NCI-H1105 treated with DMSO at 0.1 percent for 48 hours (cell line): ENCODE data around the gene MEN1.
A peak's percentile ranks its signal among the peaks of the same experiment; 100 is the strongest.
"Not testable (repeated sequence)": the region's sequence is repeated elsewhere in the genome, so short reads cannot be mapped to it uniquely, and the experiment has no call there.

Experiments
- DNase-seq: peaks from one replicate; lab custom pipeline; 2025; lab: John Stamatoyannopoulos, UW

The MEN1 gene

DNA sequence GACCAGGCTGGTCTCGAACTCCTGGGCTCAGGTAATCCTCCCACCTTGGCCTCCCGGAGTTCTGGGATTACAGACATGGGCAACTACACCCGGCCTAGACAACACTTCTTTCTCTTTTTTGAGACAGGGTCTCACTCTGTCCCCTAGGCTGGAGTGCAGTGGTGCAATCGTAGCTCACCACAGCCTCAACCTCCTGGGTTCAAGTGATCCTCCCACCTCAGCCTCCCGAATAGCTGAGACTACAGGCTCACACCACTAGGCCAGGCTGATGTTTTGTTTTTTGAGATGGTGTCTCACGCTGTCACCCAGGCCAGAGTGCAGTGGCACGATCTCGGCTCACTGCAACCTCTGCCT lies 35.4 kb upstream of the MEN1 start:
- not testable (repeated sequence) for DNase-seq

DNA sequence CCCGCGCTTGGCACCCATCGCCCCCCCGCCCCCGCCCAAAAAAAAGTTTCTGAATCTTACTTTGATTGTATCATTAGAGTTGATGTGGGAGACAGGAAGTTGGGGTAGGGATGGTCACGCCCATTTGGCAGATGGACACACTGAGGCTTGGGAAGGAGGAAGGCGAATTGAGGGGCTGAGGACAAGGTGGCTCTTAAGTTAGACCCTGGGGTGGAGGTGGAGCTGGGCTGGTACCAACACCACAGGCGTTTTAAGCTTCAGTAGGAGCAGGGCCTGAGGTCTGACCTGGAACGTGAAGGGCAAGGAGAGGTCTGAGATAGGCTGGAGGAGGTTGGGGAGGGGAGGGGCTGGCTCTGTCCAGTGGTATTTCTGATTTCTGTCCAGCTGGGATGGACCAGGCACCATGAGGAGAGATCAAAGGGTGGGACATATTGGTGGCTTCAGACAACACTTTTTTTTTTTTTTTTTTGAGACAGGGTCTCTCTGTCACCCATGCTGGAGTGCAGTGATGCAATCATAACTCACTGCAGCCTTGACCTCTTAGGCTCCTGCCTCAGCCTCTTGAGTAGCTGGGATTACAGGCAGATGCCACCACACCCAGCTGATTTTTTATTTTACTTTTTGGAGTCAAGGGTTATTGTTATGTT lies 34.9 kb upstream of the MEN1 start:
- no peak for DNase-seq

DNA sequence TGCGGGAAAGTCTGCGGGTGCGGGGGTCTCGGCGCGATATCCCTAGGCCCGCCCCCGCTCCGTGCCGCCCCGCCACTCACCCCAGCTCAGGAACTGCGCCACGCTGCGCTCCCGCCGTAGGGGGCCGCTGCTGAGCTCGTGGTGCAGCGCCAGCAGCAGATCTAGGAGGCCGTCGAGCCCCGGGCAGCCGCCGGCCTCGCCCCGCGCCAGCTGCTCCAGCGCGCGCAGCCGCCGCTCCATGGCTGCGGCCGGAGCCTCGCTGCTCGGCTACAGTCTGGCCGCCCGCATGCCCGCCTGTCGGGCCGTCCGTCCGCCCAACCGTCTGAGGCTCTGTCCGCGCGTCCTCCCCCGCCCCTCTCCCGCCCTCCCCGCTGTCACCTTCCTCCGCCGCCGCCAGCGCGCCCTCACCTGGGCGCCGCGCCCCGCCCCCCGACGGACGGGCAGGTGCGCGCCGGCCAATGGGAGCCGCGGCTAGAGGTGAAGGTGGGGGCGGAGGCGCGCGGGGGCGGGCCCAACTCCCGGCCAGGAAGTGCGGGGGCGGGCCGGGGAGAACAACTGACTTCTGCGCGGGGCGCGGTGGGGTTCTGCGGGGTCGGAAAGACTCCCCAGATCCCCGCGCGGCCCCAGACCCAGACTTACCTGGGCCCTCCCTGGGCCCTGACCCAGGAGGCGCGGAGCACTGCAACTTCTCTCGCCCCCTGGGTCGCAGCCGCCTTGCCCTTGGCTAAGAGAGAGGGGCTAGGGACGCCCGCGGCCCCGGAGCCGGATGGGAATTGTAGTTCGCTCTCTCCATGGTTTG lies 34.2 kb upstream of the MEN1 start, which contains the start of gene CDC42BPG:
Gene CDC42BPG, minus strand, starts transcription at position 324 of the 799 bp plus-strand sequence. Its CDS starts 84 bp downstream, at position 240.
- peak; percentile 86 for DNase-seq

- DNase-seq: no peak
These were observed 33.5 kb upstream of the MEN1 start for GRCh38 chr11:64843686-64844329.

- no peak for DNase-seq
These were observed 32.7 kb upstream of the MEN1 start for GRCh38 chr11:64842851-64843685.

DNA sequence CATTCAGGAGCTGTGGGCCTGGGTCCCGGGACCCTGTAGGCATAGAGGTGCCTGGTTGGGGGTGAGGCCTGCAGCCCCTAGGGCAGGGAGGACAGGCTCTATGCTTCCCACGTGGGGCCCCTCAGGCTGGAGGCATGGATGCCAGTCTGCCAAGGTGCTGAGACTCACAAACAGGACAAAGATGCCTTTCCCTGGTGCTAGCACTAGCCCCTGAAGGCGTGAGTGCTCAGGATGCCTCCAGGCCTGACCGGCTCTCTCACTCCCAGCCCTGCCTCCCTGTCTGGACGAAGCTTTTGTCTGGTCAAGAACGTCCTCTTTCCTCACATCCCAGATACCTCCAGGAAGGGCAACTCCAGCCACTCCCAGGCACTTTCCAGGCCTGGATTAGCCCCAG lies 32.0 kb upstream of the MEN1 start:
- DNase-seq: no peak

GRCh38 chr11:64841592-64842365 lies 31.4 kb upstream of the MEN1 start:
- no peak for DNase-seq

DNA sequence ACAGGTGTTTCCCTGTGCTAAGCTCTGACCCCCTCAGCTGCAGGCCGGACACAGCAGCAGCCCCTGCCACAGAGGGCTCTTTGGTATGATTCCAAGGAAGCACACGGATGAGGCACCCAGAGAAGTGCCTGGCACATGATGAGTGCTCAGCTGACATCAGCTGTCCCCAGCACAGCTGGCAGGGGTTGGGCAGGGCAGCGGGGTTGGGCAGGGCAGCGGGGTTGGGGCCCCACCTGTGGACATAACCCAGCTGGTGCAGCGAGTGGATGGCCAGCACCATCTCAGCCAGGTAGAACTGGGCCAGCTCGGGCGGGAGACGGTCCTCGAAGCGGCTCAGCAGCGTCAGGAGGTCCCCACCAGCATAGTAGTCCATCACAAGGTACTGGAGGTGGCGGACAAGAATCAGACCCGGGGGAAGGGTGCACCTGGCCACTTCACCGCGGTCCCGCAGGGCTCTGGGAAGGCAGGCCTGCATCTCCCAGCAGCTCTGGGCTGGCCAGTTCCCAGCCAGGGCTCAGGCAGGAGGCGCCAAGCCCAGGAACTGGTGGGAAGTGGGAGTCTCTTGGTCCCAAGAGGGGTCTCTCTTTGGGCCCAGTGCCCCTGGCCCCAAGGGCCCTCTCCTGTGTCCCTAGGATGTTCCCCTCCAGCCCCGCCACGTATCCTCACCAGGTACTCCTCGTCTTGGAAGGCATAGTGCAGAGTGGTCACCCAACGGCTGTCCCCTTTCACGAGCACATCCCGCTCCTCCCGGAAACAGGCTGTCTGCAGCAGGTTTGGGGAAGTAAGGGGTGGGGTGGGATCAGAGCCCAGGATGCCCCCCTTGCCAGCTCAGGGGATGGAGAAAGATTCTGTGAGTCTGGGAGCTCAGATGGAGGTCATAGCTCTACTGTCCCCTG lies 29.8 kb upstream of the MEN1 start:
- no peak for DNase-seq

GRCh38 chr11:64839335-64839734 lies 29.0 kb upstream of the MEN1 start:
- no peak for DNase-seq

DNA sequence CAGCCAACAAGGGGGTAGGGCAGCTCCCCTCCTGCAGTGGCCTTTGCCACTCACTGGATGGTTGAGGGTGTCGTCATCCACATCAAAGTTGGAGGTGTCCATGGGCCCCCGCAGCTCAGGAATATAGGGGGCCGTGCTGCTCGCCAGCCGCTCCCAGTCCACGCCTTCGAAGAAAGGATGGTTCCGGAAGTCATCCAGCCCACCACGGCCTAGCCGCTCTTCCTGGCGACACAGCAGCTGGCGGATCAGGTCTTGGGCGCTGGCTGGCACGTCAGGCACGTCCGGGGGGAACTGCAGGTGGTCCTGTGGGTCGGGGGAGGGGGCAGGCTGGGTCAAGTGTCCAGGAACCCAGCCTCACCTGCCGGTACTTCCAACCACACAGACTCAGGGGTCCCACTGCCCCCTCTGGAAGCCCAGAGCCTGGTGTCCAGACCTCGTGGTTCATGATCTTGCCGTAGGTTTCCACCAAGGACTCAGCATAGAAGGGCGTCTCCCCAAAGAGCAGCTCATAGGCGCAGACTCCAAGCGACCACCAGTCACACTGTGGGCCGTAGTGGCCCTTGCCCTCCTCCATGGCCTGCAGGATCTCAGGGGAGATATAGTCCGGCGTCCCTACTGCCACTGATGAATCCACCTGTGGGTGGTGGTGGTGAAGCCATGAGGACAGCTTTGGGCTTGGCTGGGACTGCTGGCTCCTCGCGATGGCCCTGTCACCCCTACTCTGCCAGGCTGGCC lies 28.4 kb upstream of the MEN1 start:
- no peak for DNase-seq

GRCh38 chr11:64837887-64838351 lies 27.6 kb upstream of the MEN1 start:
- DNase-seq: no peak

DNA sequence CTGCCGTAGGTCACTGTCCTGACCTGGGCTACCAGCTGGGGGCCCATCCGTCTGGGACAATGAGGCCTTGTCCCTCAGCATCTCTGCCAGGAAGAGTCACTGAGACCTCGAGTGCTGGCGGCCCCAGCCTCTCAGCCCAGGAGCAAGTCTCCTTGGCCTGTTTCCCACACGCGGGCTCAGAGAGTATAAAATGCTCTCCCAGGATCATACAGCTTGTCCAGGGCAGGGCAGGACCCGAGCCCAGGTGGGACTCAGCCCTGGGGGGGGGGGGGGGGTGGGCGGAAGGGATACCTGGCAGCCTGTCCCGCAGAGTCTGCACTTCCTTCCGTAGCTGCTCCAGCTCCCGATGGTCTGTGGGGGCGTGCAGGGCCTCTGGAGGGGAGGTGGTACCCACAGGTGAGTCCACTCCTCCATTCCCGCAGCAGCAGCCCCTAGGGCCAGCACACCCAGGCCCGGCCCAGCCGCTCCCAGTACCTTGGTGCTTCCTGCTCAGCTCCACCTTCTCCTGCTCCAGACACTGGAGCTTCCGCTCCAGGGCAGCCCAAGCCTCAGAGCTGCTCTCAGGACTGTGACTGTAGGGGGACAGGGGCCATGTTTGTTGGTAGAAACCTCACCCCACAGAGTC lies 26.2 kb upstream of the MEN1 start:
- no peak for DNase-seq

GRCh38 chr11:64835616-64836447 lies 25.5 kb upstream of the MEN1 start:
- DNase-seq: no peak

DNA sequence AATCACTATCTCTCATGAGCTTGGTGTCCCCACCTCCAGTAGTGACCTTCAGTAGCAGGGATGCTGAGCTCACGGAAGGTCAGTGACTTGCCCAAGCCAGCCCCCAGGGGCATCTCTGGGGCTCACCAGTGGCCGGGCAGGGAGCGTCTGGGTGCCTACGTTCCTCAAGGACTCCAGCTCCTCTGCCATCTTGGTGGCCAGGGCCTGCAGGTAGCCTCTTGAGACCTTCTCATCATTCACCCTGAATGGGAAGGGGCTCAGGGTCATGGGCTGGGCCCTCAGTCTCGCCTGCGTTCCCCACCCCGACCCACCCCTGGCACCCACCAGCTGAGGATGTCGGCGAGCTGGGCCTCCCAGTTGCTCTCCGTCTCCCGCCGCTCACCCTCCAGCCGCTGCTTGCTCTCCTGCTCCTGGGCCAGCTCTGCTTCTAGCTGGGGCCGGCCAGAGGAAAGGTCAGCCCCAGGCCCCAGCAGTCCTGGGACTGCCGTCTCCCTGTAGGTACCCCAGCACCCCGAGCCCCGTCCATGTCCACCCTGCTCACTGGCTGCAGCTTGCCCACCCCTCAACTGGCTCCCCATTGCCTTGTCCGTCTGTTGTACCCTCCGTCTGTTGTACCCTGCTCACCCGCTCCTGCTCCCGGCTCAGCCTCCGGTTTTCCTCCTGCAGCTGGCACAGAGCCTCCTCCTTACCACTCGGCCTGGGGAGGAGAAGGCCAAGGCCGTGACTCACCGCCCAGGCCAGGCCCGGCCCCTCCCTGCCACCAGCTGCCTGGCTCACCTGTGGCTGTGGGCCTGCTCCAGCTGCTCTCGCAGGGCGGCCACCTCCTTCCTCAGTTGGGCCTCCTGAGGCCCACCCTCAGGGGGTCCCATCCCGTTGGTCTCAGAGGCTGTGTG lies 24.6 kb upstream of the MEN1 start:
- DNase-seq: no peak

DNA sequence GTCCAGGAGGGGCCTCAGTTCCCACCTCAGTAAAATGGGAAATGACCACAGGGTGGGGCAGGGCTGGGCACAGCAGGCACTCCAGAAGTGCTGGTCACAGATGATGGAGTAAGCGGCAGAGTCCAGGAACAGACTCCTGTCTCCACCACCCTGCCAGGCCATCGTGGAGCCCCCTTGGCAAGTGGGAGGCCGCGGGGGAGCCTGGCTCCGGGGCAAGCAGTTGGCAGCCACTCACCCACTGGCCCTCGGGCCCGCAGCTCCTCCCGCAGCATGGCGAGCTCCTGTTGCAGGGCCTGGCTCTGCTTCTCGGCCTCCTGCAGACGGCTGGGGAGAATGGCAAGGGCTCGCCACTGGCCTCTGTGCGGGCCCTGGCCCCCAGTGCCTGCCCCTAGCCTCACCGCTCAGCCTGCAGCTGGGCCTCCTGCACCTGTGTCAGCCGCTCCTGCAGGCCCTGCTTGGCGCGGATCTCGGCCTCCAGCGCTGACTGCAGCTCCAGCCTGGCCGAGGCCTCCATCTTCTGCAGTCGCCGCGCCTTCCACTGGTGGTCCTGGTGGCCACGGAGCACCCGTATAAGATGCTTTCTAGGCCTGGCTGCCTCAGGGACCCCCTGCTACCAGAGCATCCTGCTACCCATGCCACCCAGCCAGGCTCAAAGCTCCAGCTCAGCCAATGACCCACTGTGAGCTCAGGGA lies 23.8 kb upstream of the MEN1 start:
- DNase-seq: no peak

DNA sequence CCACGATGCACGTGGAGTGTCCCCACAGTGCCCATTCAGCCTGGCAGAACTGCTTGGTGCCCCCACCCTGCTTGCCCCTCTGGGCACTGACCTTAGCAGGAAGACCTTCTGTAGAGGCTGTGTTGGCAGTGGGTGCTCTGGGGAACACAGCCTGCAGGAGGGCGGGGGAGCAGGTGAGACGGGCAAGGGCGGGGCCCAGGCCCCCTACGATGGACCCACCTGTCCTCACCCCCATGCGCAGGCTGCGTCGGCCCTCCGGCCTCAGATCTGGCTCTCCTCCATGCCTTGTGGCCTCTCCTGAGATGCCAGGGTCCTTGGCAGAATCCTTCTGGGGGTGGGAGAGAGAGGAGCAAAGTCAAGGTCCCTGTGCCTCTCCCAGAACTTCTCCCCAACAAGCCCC lies 23.2 kb upstream of the MEN1 start:
- no peak for DNase-seq

DNA sequence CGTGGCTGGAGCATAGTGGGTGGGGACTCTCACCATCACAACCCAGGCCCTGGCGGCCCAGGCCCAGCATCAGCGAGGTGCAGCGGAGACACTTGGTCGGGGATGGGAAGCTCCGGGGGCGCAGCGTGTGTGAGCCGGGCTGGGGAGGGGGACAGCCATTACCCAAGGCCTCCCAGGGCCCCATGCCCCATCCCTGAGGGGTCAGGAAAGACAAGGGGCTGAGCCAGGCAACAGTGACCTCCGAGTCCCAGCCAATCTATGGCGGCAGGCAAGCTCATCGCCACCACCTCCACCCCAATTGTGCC lies 22.8 kb upstream of the MEN1 start:
- no peak for DNase-seq
